HG02884 (cell line): Measurements from ENCODE around the gene RAB39B.
A peak's percentile ranks its signal among the peaks of the same experiment; 100 is the strongest.
"Not testable (repeated sequence)": the region's sequence is repeated elsewhere in the genome, so short reads cannot be mapped to it uniquely, and the experiment has no call there.

Experiments used
- ATAC-seq: cut with Tn5 transposase; IDR thresholded peaks from one replicate; pipeline ENCODE4 v1.9.1; 2021; ENCODE audit warnings: mild to moderate bottlenecking, moderate library complexity; ENCODE audit not compliant: unreplicated experiment

Gene RAB39B

GRCh38 chrX:155263854-155264628 lies at the start of gene RAB39B:
Gene RAB39B, minus strand, starts transcription at chrX:155264491. Its CDS starts 203 bp downstream, at chrX:155264288.
- peak; percentile 96 for ATAC-seq

GRCh38 chrX:155313766-155314165 lies 49.5 kb upstream of the RAB39B start:
- no peak for ATAC-seq

GRCh38 chrX:155293771-155294170 lies 29.5 kb upstream of the RAB39B start:
- no peak for ATAC-seq

DNA sequence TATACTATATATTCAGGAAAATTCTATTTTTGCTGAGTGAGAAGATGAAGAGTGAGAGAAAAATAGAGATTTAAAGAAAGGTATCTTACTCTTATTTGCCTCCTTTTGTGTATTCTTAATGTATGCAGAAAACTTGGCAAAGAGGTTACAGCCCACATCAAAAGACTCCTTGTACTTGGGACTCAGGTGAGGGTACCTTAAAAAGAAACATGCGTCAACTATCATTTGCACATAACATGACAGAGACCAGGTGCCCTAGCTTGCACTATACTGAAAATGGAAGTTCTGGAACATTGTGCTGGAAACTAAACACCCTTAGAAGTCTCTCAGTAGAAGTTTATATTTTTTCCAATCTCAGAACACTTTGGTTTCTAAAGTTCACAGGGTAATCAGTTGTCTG lies 15.6 kb upstream of the RAB39B start:
- ATAC-seq, result no peak

- no peak for ATAC-seq
Observed at GRCh38 chrX:155270969-155271368, 6.7 kb upstream of the RAB39B start.

DNA sequence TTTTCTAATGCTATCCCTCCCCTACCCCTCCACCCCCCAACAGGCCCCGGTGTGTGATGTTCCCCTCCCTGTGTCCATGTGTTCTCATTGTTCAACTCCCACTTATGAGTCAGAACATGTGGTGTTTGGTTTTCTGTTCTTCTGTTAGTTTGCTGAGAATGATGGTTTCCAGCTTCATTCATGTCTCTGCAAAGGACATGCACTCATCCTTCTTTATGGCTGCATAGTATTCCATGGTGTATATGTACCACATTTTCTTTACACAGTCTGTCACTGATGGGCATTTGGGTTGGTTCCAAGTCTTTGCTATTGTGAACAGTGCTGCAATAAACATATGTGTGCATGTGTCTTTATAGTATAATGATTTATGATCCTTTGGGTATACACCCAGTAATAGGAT lies 3.7 kb upstream of the RAB39B start:
- not testable (repeated sequence) for ATAC-seq

GRCh38 chrX:155266439-155266838 lies 2.1 kb upstream of the RAB39B start:
- no peak for ATAC-seq

- ATAC-seq, result no peak
Observed at GRCh38 chrX:155262970-155263754, 1.1 kb downstream of the RAB39B start.

DNA sequence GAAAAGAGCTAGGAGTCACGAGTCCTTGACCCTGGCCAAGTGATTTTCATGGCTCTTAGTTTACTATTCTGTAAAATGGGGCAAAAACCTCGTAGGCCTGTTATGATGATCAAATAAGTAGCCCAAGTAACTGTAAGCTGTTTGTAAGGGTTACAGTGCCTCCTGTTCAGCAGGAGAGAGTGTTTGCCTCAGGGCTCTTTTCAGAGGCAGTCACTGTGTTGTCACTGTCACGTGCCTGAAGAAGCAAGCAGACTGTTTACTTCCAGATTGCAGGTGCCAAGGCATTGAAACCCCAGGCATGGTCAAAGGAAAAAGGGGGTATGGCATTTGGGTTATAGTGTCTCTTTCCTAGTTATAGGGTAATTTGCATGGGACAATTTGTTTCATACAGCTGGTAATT lies 4.5 kb downstream of the RAB39B start:
- no peak for ATAC-seq

DNA sequence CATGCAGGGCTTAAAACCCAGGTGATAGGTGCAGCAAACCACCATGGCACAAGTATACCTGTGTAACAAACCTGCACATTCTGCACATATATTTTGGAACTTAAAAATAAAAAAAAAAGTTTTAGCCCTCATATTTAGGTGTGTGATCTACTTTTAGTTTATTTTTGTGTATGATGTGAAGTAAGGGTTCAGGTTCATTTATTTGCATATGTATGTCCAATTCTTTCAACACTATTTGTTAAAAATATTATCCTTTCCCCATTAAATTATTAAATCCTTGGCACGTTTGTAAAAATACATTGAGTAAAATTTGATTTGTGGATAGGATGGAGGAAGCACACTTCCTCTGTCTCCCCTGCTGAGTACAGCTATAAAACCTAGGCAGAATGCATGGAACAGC lies 12.9 kb downstream of the RAB39B start:
- ATAC-seq, result no peak

GRCh38 chrX:155247497-155247896 lies 16.8 kb downstream of the RAB39B start:
- ATAC-seq, result no peak

DNA sequence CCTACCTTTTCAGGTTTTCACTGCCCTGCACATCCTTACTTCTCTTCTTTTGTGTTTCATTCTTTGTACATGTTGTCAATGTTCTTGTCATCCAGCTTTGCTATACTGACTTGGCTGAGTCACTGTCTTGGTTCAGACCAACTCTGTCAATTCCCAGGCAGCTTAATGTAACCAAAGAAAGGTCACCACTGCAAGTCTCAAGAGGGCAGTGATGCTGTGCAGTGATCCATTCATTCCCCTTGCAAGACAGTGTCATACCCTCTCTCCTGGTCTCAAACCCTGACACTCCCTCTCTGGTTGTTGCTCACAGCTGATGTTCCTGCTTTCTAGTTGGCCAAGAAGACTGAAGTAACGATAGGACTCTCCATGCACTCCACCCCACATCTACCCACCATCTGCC lies 17.5 kb downstream of the RAB39B start:
- ATAC-seq, result no peak

- ATAC-seq, result no peak
Observed at GRCh38 chrX:155242300-155242699, 22.0 kb downstream of the RAB39B start.

- no peak for ATAC-seq
Observed at GRCh38 chrX:155237719-155238118, 26.6 kb downstream of the RAB39B start.

- ATAC-seq, result no peak
Observed at GRCh38 chrX:155235891-155236290, 28.4 kb downstream of the RAB39B start.

DNA sequence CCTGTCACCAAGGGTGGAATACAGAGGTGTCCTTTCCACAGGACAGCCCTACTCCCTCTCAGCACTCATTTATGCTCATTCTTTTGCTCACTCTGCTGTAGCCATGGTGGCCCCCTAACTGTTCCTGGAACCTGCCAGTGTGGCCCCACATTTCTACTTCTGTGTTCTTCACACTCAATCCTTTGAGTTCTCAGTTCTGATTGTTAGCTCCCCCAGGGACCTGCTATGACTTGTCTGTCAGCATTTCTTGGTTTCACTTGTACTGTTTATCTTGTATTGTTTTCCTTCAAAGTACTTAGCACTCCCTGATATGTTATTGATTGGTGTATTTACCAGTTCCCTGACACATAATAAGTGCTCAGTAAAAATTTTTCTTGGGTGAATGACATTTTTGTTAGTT lies 33.1 kb downstream of the RAB39B start:
- ATAC-seq, result no peak

DNA sequence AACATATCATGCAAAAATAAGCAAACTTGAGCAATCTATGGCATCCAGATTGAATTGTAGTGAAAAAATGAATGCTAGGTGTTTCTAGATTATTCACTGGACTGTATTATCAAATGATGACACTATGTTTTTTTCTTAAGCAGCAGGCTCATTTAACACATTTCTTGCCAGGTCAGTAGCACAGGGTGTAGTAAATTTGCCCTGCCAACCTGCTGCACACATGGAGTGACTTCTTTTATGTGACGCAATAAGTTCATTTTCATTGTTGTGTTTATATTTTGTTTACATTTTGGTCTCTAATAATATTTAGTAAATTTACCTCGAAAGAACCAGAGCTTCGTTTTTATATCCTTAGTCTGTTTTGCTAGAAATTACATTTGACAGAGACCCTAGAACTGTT lies 38.5 kb downstream of the RAB39B start:
- no peak for ATAC-seq

- not testable (repeated sequence) for ATAC-seq
Observed at GRCh38 chrX:155223746-155224145, 40.5 kb downstream of the RAB39B start.

- ATAC-seq, result no peak
Observed at GRCh38 chrX:155221351-155221750, 42.9 kb downstream of the RAB39B start.

- ATAC-seq, result no peak
Observed at GRCh38 chrX:155218777-155219176, 45.5 kb downstream of the RAB39B start.

DNA sequence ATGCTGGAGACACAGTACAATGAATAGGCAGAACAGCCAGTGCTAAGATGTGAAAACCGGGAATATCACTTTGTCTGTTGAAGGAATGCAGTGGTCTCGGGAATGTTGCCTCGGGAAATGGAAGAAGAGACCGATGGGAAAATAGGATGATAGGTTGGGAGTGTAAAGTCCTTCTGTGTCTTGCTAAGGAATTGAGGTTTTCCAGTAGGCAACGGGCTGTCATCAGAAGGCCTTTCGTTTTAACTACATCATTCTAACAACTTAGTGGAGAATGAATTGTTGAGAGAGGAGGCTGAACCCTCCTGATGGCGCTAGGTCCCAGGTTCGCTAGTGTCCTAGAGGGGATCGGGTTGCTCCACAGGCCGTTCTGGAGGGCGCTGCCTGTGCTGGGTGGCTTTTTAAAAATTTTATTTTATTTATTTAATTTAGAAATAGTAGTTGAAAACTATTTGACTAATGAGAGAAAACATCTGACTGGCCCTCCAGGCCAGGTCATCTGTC lies 47.3 kb downstream of the RAB39B start:
- ATAC-seq, result no peak
